HepG2 (cell line): Measurements from ENCODE around the gene DSG2. TPM values are rescaled to one million over a fixed set of nuclear protein-coding genes. Genes with fewer than 3 reads are reported as not detected.
A peak's percentile ranks its signal among the peaks of the same experiment; 100 is the strongest.

ENCODE experiments used
- AKAP8 ChIP-seq: sonication (generic); formaldehyde crosslinking; IDR thresholded peaks from 2 replicates; pipeline ENCODE4 v1.5.1; 2020; ENCODE audit warnings: mild to moderate bottlenecking, missing genetic modification reagents
- ARID5B ChIP-seq: IDR thresholded peaks from 2 replicates; pipeline ENCODE4 v1.4.0; 2020; ENCODE audit warnings: mild to moderate bottlenecking, missing genetic modification reagents
- ARNTL ChIP-seq: sonication (generic); formaldehyde crosslinking; IDR thresholded peaks from 2 replicates; pipeline ENCODE4 v1.4.0; 2020; ENCODE audit warnings: mild to moderate bottlenecking, missing genetic modification reagents
- GABPB1 ChIP-seq: IDR thresholded peaks from 2 replicates; pipeline ENCODE4 v1.6.1; 2016; ENCODE audit warnings: mild to moderate bottlenecking, missing genetic modification reagents, moderate library complexity, missing compliant biosample characterization
- HBP1 ChIP-seq: IDR thresholded peaks from 2 replicates; pipeline ENCODE4 v1.6.1; 2016; ENCODE audit warnings: low read depth, control low read depth
- HOXD1 ChIP-seq: sonication (generic); formaldehyde crosslinking; IDR thresholded peaks from 2 replicates; pipeline ENCODE4 v1.5.0; 2020; ENCODE audit warnings: missing genetic modification reagents
- KLF16 ChIP-seq, 2 experiments: sonication (generic) in 1 of 2; formaldehyde crosslinking in 1 of 2; IDR thresholded peaks; 2 replicates each; pipeline versions ENCODE4 v1.6.1 to v1.8.0; 2016 to 2023; ENCODE audit warnings: missing genetic modification reagents in 2 of 2, missing compliant biosample characterization in 1 of 2
- TAF15 ChIP-seq: fragments of 200-400 bp; formaldehyde crosslinking; IDR thresholded peaks from one replicate; pipeline ENCODE4 v1.6.1; 2018; ENCODE audit warnings: mild to moderate bottlenecking, low read depth, low read length; ENCODE audit not compliant: poor library complexity, severe bottlenecking
- THAP8 ChIP-seq: sonication (generic); formaldehyde crosslinking; IDR thresholded peaks from 2 replicates; pipeline ENCODE4 v1.5.1; 2020; ENCODE audit warnings: missing genetic modification reagents, mild to moderate bottlenecking, borderline replicate concordance
- U2AF2 ChIP-seq: fragments of 200-400 bp; formaldehyde crosslinking; IDR thresholded peaks from 2 replicates; pipeline ENCODE4 v1.6.1; 2017; ENCODE audit warnings: low read depth, mild to moderate bottlenecking, low read length
- ZNF33A ChIP-seq: sonication (generic); formaldehyde crosslinking; IDR thresholded peaks from 2 replicates; pipeline ENCODE4 v1.5.1; 2020; ENCODE audit warnings: missing genetic modification reagents, mild to moderate bottlenecking, moderate library complexity, borderline replicate concordance
- ZNF34 ChIP-seq: sonication (generic); formaldehyde crosslinking; IDR thresholded peaks from 2 replicates; pipeline ENCODE4 v1.4.0; 2020; ENCODE audit warnings: mild to moderate bottlenecking, missing genetic modification reagents, borderline replicate concordance
- ZNF567 ChIP-seq: sonication (generic); formaldehyde crosslinking; IDR thresholded peaks from 2 replicates; pipeline ENCODE4 v1.8.1; 2023; ENCODE audit warnings: mild to moderate bottlenecking, missing genetic modification reagents, borderline replicate concordance
- ZNF574 ChIP-seq: sonication (generic); formaldehyde crosslinking; IDR thresholded peaks from 2 replicates; pipeline ENCODE4 v1.4.0; 2020; ENCODE audit warnings: missing genetic modification reagents
- ZNF576 ChIP-seq: sonication (generic); formaldehyde crosslinking; IDR thresholded peaks from 2 replicates; pipeline ENCODE4 v1.4.0; 2020; ENCODE audit warnings: mild to moderate bottlenecking, missing genetic modification reagents
- ZNF703 ChIP-seq: sonication (generic); formaldehyde crosslinking; IDR thresholded peaks from 2 replicates; pipeline ENCODE4 v1.5.1; 2020; ENCODE audit warnings: missing genetic modification reagents, mild to moderate bottlenecking, moderate library complexity, borderline replicate concordance
- ZSCAN30 ChIP-seq: sonication (generic); formaldehyde crosslinking; IDR thresholded peaks from 2 replicates; pipeline ENCODE4 v1.5.0; 2020; ENCODE audit warnings: mild to moderate bottlenecking, missing genetic modification reagents
- polyA plus RNA-seq, 8 experiments: library from polyadenylated mRNA; depleted of rRNA in 3 of 8; stranded (reverse) in 7 of 8; unstranded in 1 of 8; fragments of >200 nt; fragmentation: Illumina TruSeq in 4 of 8; extraction: Trizol in 4 of 8; gene quantifications; 2 replicates each; pipeline versions ENCODE4 v1.2.1 to v1.2.3, GENCODE V29; 2011 to 2016; ENCODE audit warnings: low read depth in 4 of 8, missing spikeins in 1 of 8, mixed read lengths in 1 of 8; ENCODE audit not compliant: insufficient read depth in 1 of 8
- total RNA-seq, 5 experiments: library from RNA; depleted of rRNA; stranded (reverse); fragments of >200 nt; fragmentation: Illumina TruSeq; extraction: Trizol; gene quantifications; 2 replicates each; pipeline ENCODE4 v1.2.3, GENCODE V29; 2016; ENCODE audit warnings: low read depth in 1 of 5

The DSG2 gene
- total and polyA plus RNA-seq, 2 of the 13 experiments (the other 11 are each of a cell fraction or from before 2014, with no cell fraction given) = 23.3 to 66.7 TPM

GRCh38 chr18:31512203-31512764, 14.3 kb downstream of the DSG2 start (continued):
- no peak for TF ChIP-seq TAF15
- no peak for TF ChIP-seq ZNF33A (CRISPR knock-in tag)
- TF ChIP-seq GABPB1 = no peak
- TF ChIP-seq HBP1 (CRISPR knock-in tag) = no peak
- 0 out of 2 replicates have a peak, but pooled peaks have one; percentile 78 for TF ChIP-seq ZSCAN30 (CRISPR knock-in tag)
- TF ChIP-seq U2AF2 = no peak
- no peak for TF ChIP-seq THAP8 (CRISPR knock-in tag)
- TF ChIP-seq KLF16 (CRISPR knock-in tag; IDR thresholded peaks at IDR 0.05) = peak in 1 of 2 experiments; percentile 86; a peak in 1 of 4 replicates
- peak; percentile 90 for TF ChIP-seq ZNF703 (CRISPR knock-in tag)
- TF ChIP-seq HOXD1 (CRISPR knock-in tag) = peak; percentile 97
- TF ChIP-seq AKAP8 (CRISPR knock-in tag) = no peak
- TF ChIP-seq ZNF576 = no peak
- TF ChIP-seq ZNF34 (CRISPR knock-in tag) = no peak
- peak; percentile 30; the same call in 1 of the 2 replicates for TF ChIP-seq ZNF574 (CRISPR knock-in tag)
- TF ChIP-seq ARID5B = peak; percentile 96
- peak; percentile 86 for TF ChIP-seq ARNTL
- TF ChIP-seq ZNF567 = no peak
